K562 (cell line): ENCODE measurements around the gene VPS4B. TPM values are rescaled to one million over a fixed set of nuclear protein-coding genes. Genes with fewer than 3 reads are reported as not detected.
A peak's percentile ranks its signal among the peaks of the same experiment; 100 is the strongest.

Experiments used
- BRD9 ChIP-seq: fragments of 450-650 bp; IDR thresholded peaks from 2 replicates; pipeline ENCODE4 v1.6.1; 2018; ENCODE audit warnings: low read depth; ENCODE audit not compliant: partially characterized antibody
- CBX2 ChIP-seq: fragments of 200-600 bp; sonication (generic); IDR thresholded peaks from one replicate; pipeline ENCODE4 v1.6.1; 2012; ENCODE audit warnings: mild to moderate bottlenecking, low read length, inconsistent platforms; ENCODE audit not compliant: insufficient read depth, poor library complexity, severe bottlenecking
- DMBX1 ChIP-seq: fragments of 250-450 bp; sonication (Bioruptor Pico); IDR thresholded peaks from 2 replicates; pipeline ENCODE4 v1.8.0; 2022; ENCODE audit warnings: inconsistent platforms, mild to moderate bottlenecking, moderate library complexity, borderline replicate concordance
- FIP1L1 ChIP-seq: fragments of 200-400 bp; formaldehyde crosslinking; IDR thresholded peaks from 2 replicates; pipeline ENCODE4 v1.6.1; 2018; ENCODE audit warnings: mild to moderate bottlenecking, low read depth, low read length; ENCODE audit not compliant: poor library complexity, severe bottlenecking
- FOXA3 ChIP-seq, 2 experiments: fragments of 450-650 bp in 1 of 2; sonication (generic) in 1 of 2; formaldehyde crosslinking; IDR thresholded peaks in 1 of 2; conservative IDR thresholded peaks in 1 of 2; 2 replicates each; pipeline versions ENCODE4 v1.4.0 to v1.8.0; 2020 to 2022; ENCODE audit warnings: mild to moderate bottlenecking in 2 of 2, missing genetic modification reagents in 1 of 2
- FOXJ3 ChIP-seq: sonication (generic); formaldehyde crosslinking; IDR thresholded peaks from 2 replicates; pipeline ENCODE4 v1.4.0; 2020; ENCODE audit warnings: mild to moderate bottlenecking, missing genetic modification reagents
- GABPA ChIP-seq: fragments of 200-800 bp; sonication (Bioruptor generic); conservative IDR thresholded peaks from 2 replicates; pipeline ENCODE4 v1.6.1; 2016; ENCODE audit warnings: low read depth, missing genetic modification characterization, missing compliant biosample characterization
- JUND ChIP-seq, 2 experiments: IDR thresholded peaks; 2 replicates in 1 of 2; 3 replicates in 1 of 2; pipeline ENCODE4 v1.6.1; 2011; ENCODE audit warnings: borderline replicate concordance in 2 of 2, low read depth in 2 of 2, low read length in 2 of 2, improper control_type of control experiment in 1 of 2, missing biosample characterization in 1 of 2, missing genetic modification characterization in 1 of 2, missing genetic modification reagents in 1 of 2
- MAFF ChIP-seq: IDR thresholded peaks from 2 replicates; pipeline ENCODE4 v1.6.1; 2012; ENCODE audit warnings: low read length, improper control_type of control experiment
- NEUROD1 ChIP-seq: fragments of 150-350 bp; IDR thresholded peaks from 2 replicates; pipeline ENCODE4 v1.6.1; 2014; ENCODE audit warnings: borderline replicate concordance, low read length, low read depth; ENCODE audit not compliant: partially characterized antibody
- NFYB ChIP-seq: IDR thresholded peaks from 2 replicates; pipeline ENCODE4 v1.6.1; 2011; ENCODE audit warnings: mild to moderate bottlenecking, moderate library complexity; ENCODE audit not compliant: insufficient read length; ENCODE audit errors: extremely low read depth
- PHB2 ChIP-seq: fragments of 450-650 bp; IDR thresholded peaks from 2 replicates; pipeline ENCODE4 v1.6.1; 2017; ENCODE audit warnings: low read depth
- RBM15 ChIP-seq: fragments of 200-400 bp; formaldehyde crosslinking; IDR thresholded peaks from 2 replicates; pipeline ENCODE4 v1.6.1; 2018; ENCODE audit warnings: mild to moderate bottlenecking, low read length, moderate library complexity; ENCODE audit not compliant: insufficient read depth
- SRF ChIP-seq, 2 experiments: fragments of 250-450, 450-650 bp in 1 of 2; sonication (Bioruptor Pico) in 1 of 2; sonication (generic) in 1 of 2; formaldehyde crosslinking; IDR thresholded peaks; 2 replicates each; pipeline versions ENCODE4 v1.5.0 to v1.5.1; 2020 to 2022; ENCODE audit warnings: mild to moderate bottlenecking in 1 of 2, missing genetic modification reagents in 1 of 2
- SRSF3 ChIP-seq: fragments of 200-400 bp; formaldehyde crosslinking; IDR thresholded peaks from 2 replicates; pipeline ENCODE4 v1.6.1; 2016; ENCODE audit warnings: mild to moderate bottlenecking, low read length, moderate library complexity; ENCODE audit not compliant: insufficient read depth
- SUPT5H ChIP-seq: fragments of 450-650 bp; IDR thresholded peaks from 2 replicates; pipeline ENCODE4 v1.6.1; 2016
- TCF3 ChIP-seq: sonication (generic); formaldehyde crosslinking; IDR thresholded peaks from 2 replicates; pipeline ENCODE4 v1.4.0; 2020; ENCODE audit warnings: mild to moderate bottlenecking, missing genetic modification reagents
- WHSC1 ChIP-seq: IDR thresholded peaks from one replicate; pipeline ENCODE4 v1.6.1; 2012; ENCODE audit warnings: low read length, control low read depth, inconsistent platforms
- YBX1 ChIP-seq: fragments of 450-650 bp; IDR thresholded peaks from 2 replicates; pipeline ENCODE4 v1.7.1; 2016; ENCODE audit warnings: mild to moderate bottlenecking
- ZEB2 ChIP-seq: fragments of 450-650 bp; IDR thresholded peaks from 2 replicates; pipeline ENCODE4 v1.6.1; 2016
- ZNF384 ChIP-seq: IDR thresholded peaks from 2 replicates; pipeline ENCODE4 v1.6.1; 2012; ENCODE audit warnings: low read depth, low read length, improper control_type of control experiment
- ZNF551 ChIP-seq: fragments of 250-450 bp; sonication (Bioruptor Pico); IDR thresholded peaks from 2 replicates; pipeline ENCODE4 v1.5.0; 2021; ENCODE audit warnings: mild to moderate bottlenecking, moderate library complexity
- ZNF668 ChIP-seq: fragments of 250-450 bp; sonication (Bioruptor Pico); IDR thresholded peaks from 2 replicates; pipeline ENCODE4 v1.8.0; 2022; ENCODE audit warnings: mild to moderate bottlenecking, inconsistent platforms
- polyA plus RNA-seq, 8 experiments: library from polyadenylated mRNA; depleted of rRNA in 4 of 8; stranded (reverse) in 5 of 8; unstranded in 3 of 8; fragments of >200 nt; fragmentation: Nextera tagmentation in 2 of 8; fragmentation: Illumina TruSeq in 1 of 8; extraction: Ambion mirVana in 2 of 8; extraction: Trizol in 1 of 8; gene quantifications; 2 replicates each; pipeline versions ENCODE4 v1.2.1 to v1.2.3, GENCODE V29; 2011 to 2014; ENCODE audit warnings: inconsistent platforms in 1 of 8, missing spikeins in 1 of 8
- total RNA-seq, 7 experiments: library from RNA; depleted of rRNA in 6 of 7; stranded (reverse); fragments of >200 nt in 6 of 7; fragmentation: Illumina TruSeq in 2 of 7; extraction: Trizol in 2 of 7; gene quantifications; 2 replicates each; pipeline versions ENCODE4 v1.2.1 to v1.2.3, GENCODE V29; 2011 to 2021; ENCODE audit warnings: low replicate concordance in 1 of 7
- TF ChIP-seq, protein P1 (sequence below): fragments of 450-650 bp; IDR thresholded peaks from 2 replicates; pipeline ENCODE4 v1.6.1; 2016; ENCODE audit warnings: low read depth, mild to moderate bottlenecking, moderate library complexity
- TF ChIP-seq, protein P2 (sequence below): sonication (generic); formaldehyde crosslinking; IDR thresholded peaks from 2 replicates; pipeline ENCODE4 v1.8.0; 2022; ENCODE audit warnings: missing genetic modification reagents, mild to moderate bottlenecking, borderline replicate concordance
- TF ChIP-seq, protein P3 (sequence below): fragments of 250-450 bp; sonication (Bioruptor Pico); IDR thresholded peaks from 2 replicates; pipeline ENCODE4 v1.8.0; 2022; ENCODE audit warnings: moderate library complexity, mild to moderate bottlenecking, inconsistent platforms

The VPS4B gene
- total and polyA plus RNA-seq, 9 of the 15 experiments (the other 6 are each of a cell fraction or from before 2014, with no cell fraction given) = 7.3 to 16.4 (median 10.4) TPM

DNA sequence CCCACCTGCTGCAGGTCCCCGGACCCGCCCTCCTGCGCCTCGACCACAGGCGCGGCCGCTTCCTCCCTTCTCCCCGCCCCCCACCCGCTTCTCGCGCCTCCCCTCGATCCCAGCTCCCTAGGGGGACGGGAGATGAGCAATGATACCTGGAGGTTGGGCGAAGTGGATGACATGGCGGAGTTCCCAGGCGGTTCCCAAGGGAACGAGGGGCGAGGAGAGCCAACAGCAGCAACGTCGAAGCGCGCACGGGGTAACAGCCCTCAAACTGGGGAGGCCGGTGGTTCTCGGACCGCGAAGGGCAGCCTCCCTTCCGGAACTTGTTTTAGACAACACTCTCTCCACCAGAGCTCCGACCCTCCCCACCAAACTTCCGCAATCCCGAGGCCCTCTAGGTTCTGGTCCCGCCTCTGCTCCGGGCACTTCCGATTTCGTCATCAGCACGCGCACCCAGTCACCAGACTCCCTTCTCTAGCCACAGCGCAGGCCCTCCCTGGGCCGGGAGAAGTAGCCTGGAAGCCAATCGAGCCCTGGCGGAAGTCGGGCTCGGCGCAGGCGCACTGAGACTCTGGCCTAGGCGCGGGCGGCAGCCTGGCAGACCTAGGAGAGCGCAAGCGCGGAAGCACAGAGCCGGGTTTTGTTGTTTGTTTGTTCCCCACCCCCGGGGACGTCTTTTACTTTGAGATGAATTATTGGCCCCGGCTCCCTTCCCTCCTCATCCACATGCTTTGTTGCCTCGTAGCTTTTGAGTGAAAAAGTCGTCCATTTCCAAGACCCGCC, at the start of gene VPS4B (continued):
- TF ChIP-seq NFYB = peak; percentile 55
- TF ChIP-seq CBX2 = no peak
- TF ChIP-seq MAFF = no peak
- no peak for TF ChIP-seq TCF3 (CRISPR knock-in tag)
- TF ChIP-seq, protein P1, sequence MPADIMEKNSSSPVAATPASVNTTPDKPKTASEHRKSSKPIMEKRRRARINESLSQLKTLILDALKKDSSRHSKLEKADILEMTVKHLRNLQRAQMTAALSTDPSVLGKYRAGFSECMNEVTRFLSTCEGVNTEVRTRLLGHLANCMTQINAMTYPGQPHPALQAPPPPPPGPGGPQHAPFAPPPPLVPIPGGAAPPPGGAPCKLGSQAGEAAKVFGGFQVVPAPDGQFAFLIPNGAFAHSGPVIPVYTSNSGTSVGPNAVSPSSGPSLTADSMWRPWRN = no peak
- no peak for TF ChIP-seq BRD9
- no peak for TF ChIP-seq ZNF551 (CRISPR knock-in tag)
- TF ChIP-seq SRF (CRISPR knock-in tag; IDR thresholded peaks at IDR 0.05) = no peak
- no peak for TF ChIP-seq ZNF384
- TF ChIP-seq, protein P2, sequence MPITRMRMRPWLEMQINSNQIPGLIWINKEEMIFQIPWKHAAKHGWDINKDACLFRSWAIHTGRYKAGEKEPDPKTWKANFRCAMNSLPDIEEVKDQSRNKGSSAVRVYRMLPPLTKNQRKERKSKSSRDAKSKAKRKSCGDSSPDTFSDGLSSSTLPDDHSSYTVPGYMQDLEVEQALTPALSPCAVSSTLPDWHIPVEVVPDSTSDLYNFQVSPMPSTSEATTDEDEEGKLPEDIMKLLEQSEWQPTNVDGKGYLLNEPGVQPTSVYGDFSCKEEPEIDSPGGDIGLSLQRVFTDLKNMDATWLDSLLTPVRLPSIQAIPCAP (CRISPR knock-in tag) = no peak
- TF ChIP-seq DMBX1 = no peak
- no peak for TF ChIP-seq YBX1
- TF ChIP-seq PHB2 = no peak
- no peak for TF ChIP-seq ZNF668 (CRISPR knock-in tag)
- TF ChIP-seq FOXA3 (CRISPR knock-in tag; conservative IDR thresholded peaks at IDR 0.05 in 1 of 2, IDR thresholded peaks at IDR 0.05 in 1 of 2) = no peak
- TF ChIP-seq FOXJ3 (CRISPR knock-in tag) = no peak
- peak; percentile 86 for TF ChIP-seq SUPT5H
- TF ChIP-seq, protein P3, sequence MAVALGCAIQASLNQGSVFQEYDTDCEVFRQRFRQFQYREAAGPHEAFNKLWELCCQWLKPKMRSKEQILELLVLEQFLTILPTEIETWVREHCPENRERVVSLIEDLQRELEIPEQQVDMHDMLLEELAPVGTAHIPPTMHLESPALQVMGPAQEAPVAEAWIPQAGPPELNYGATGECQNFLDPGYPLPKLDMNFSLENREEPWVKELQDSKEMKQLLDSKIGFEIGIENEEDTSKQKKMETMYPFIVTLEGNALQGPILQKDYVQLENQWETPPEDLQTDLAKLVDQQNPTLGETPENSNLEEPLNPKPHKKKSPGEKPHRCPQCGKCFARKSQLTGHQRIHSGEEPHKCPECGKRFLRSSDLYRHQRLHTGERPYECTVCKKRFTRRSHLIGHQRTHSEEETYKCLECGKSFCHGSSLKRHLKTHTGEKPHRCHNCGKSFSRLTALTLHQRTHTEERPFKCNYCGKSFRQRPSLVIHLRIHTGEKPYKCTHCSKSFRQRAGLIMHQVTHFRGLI = no peak
- TF ChIP-seq JUND (IDR thresholded peaks at IDR 0.05; ENCODE audit: borderline replicate concordance, low read depth, low read length) = peak; percentile 71; the same call in 1 of the 2 replicates
- TF ChIP-seq JUND (tag; IDR thresholded peaks at IDR 0.05; ENCODE audit: borderline replicate concordance, low read depth, low read length) = peak; percentile 62; the same call in 1 of the 3 replicates
- no peak for TF ChIP-seq FIP1L1
- TF ChIP-seq GABPA (tag) = peak; percentile 95
- TF ChIP-seq RBM15 = no peak
- TF ChIP-seq NEUROD1 = no peak
- no peak for TF ChIP-seq ZEB2
- TF ChIP-seq WHSC1 = no peak
- no peak for TF ChIP-seq SRSF3
